HG03558 (cell line): ENCODE measurements around the gene GNL1.
A peak's percentile ranks its signal among the peaks of the same experiment; 100 is the strongest.
"Not testable (repeated sequence)": the region's sequence is repeated elsewhere in the genome, so short reads cannot be mapped to it uniquely, and the experiment has no call there.

Source experiments
- ATAC-seq: cut with Tn5 transposase; IDR thresholded peaks from one replicate; pipeline ENCODE4 v1.9.1; 2021; ENCODE audit warnings: moderate number of reproducible peaks; ENCODE audit not compliant: unreplicated experiment; ENCODE audit errors: extremely low read depth

GNL1 gene

DNA sequence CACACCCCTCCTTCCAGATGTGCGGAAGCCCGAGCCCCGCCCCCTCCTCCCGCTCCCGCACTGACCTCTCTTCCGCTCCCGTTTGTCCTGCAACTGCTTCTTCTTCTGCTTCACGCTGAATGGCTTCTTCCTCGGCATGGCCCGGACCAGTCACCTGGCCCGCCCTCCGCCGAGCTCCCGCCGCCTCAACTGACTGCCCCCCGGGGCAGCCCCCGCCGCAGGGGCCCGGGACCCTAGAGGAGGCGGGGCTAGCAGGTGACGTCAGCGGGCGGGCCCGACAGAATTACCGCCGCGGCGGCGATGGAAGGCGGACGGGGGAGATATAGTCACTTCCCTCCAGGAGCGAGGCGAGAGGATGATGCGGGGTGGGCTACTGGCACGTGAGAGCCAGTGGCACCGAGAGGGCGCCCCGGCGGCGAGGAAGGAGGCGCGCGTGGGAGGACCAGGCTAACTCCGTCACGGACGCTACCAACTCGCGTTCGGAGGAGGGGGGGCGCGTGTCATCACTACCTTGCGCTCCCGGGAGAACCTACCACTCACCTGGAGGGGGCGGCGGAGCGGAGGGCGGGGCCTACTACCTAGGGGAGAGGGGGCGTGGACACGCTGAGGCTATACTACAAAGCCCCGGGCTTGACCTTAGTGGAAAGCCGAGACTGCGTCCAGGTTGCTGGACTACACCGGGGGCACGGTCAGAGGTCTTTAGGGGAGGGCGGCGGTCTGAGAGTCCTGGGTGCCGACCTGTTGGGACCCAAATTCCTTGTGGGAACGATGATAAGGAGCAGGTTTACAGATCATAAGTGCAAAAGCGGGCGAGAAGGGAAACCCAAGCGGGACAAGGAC lies at the start of gene GNL1:
Gene GNL1 (minus strand): TSS at position 424 of the 840 bp plus-strand sequence. CDS start 286 bp downstream, at position 138.
- peak; percentile 29 for ATAC-seq

DNA sequence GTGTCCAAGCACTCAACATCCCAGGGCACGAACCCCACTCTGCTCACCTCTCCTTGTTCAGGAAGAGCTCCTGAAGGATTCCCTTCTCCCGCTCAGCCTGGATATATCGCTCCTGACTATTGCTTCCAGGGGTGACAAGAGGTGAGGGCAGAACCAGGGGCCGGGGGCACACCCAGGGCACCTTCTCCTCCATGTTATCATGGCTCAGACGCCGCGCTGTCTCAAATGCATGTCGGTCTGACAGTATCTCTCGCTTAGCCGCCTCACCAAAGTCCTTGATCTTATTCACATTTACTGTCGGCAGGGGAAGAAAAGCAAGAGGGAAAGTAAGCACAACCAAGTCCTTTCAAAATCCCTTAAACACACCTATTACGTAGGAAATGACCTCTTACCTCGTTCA lies 47.7 kb upstream of the GNL1 start:
- no peak for ATAC-seq

GRCh38 chr6:30601815-30602641 lies 45.7 kb upstream of the GNL1 start:
- ATAC-seq = no peak

DNA sequence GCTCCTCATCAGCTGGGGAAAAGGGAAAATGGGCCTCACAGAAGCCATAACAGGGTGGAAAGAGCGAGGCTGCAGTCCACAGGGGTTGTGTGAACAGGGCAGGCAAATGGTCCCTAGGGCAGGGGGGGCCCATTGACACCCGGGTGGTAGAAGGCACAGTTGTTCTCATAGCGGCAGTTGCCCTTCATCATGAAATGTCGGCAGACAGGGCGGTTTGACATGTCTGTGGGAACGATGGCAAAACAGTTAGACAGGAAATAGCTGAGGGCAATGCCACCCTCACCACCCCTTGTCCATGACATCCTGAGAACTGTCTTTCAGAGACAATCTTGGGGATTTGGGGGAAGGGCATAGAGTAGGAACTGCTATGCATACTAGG lies 45.1 kb upstream of the GNL1 start:
- no peak for ATAC-seq

GRCh38 chr6:30600451-30600961 lies 44.2 kb upstream of the GNL1 start:
- ATAC-seq = no peak

- no peak for ATAC-seq
These were observed 43.5 kb upstream of the GNL1 start for GRCh38 chr6:30599625-30600324.

DNA sequence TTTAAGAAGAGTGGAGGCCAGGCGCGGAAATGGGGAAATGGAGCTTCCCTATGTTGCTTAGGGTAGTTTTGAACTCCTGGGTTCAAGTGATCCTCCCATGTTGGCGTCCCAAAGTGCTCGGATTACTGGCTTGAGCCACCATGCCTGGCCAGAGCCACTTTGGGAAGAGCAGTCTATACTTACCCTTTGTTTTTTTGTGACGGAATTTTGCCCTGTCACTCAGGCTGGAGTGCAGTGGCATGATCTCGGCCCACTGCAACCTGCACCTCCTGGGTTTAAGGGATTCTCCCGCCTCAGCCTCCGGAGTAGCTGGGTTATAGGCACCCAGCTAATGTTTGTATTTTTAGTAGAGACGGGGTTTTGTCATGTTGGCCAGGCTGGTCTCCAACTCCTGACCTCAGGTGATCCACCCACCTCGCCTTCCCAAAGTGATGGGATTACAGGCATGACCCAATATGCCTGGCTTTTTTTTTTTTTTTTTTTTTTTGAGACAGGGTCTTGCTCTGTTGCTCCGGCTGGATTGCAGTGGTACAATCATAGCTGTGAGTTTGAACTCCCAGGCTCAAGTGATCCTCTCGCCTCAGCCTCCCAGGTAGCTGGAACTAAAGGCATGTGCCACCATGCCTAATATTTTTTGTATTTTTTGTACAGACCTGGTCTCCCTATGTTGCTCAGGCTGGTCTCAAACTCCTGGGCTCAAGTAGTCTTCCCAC lies 42.8 kb upstream of the GNL1 start:
- ATAC-seq = no peak

DNA sequence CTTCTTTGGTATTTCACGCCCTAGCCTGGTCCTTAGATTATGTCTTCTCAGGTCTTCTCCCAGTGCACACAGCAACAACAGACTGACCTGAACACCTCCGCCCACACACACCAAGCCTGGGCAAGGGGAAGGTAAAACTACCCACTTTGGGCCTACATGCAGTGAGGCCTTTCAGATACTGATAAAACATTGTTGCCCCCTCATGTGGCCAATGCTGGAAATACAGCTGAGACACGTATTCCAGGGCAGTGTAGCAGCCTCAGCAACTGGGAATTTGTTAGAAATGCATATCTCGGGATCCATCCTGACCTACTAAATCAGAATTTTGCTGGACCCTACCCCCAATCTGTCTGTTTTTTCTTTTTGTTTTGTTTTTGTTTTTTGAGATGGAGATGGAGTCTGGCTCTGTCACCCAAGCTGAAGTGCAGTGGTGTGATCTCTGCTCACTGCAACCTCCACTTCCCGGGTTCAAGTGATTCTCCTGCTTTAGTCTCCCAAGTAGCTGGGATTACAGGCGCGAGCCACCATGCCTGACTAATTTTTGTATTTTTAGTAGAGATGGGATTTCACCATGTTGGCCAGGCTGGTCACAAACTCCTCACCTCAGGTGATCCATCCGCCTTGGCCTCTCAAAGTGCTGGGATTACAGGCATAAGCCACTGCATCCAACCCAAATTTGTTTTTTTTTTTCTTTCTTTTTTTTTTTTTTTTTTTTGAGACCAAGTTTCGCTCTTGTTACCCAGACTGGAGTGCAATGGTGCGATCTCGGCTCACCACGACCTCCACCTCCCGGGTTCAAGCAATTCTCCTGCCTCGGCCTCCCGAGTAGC lies 41.2 kb upstream of the GNL1 start:
- ATAC-seq = not testable (repeated sequence)

- no peak for ATAC-seq
These were observed 36.0 kb upstream of the GNL1 start for GRCh38 chr6:30592287-30592686.

GRCh38 chr6:30591008-30591407 lies 34.7 kb upstream of the GNL1 start:
- ATAC-seq = no peak

- ATAC-seq = no peak
These were observed 34.2 kb upstream of the GNL1 start for GRCh38 chr6:30590509-30590908.

DNA sequence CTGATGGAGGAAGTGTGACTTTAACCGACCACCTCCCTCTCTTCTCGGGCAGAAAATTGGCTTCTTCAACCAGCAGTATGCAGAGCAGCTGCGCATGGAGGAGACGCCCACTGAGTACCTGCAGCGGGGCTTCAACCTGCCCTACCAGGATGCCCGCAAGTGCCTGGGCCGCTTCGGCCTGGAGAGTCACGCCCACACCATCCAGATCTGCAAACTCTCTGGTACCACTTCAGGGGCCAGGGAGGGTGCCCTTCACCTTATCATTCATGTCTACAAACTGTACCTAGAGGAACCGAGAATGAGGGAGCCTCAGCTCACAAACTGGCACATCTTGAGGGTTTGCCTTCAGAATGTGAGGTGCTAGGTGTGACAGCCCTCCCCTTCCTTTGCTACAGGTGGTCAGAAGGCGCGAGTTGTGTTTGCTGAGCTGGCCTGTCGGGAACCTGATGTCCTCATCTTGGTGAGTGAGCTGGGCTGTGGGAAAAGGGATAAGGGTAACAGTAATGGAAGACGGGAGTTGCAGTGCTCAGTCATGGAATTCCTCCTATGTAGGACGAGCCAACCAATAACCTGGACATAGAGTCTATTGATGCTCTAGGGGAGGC lies 33.6 kb upstream of the GNL1 start:
- ATAC-seq = no peak

GRCh38 chr6:30583921-30584320 lies 27.6 kb upstream of the GNL1 start:
- no peak for ATAC-seq

DNA sequence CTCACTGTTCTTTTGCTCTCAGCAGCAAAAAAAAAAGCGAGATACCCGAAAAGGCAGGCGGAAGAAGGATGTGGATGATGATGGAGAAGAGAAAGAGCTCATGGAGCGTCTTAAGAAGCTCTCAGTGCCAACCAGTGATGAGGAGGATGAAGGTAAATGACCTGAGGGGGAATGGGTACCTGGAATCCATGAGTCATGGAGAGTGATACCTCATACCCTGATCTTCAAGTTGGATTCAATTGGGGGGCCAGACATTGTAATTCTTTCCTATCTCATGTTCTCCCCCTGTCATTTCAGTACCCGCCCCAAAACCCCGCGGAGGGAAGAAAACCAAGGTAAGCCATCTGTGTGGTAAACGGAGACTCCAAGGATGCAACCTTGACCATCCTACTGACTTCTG lies 21.8 kb upstream of the GNL1 start:
- ATAC-seq = no peak

DNA sequence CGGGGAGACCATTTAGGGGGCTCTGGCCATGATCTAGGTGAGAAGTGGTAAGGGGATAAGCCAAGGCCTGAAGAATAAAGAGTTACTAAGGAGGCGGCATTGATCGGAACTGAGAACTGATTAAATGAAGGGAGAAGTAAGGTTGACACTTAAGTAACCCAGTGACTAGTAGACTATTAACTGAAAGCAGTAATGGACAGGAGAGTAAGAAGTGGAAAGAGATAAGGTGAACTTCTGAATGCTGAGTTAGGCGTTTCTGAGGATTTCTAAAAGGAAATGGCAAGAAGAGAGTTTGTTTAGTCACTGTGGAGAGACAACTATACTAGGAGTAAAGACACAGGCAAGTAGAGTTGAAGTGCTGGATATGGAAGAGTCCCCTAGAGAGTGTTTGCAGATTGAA lies 16.8 kb upstream of the GNL1 start:
- ATAC-seq = no peak

- ATAC-seq = no peak
These were observed 15.9 kb upstream of the GNL1 start for GRCh38 chr6:30572148-30572547.

GRCh38 chr6:30571762-30572082 lies 15.4 kb upstream of the GNL1 start:
- ATAC-seq = no peak

GRCh38 chr6:30571075-30571761 lies 14.9 kb upstream of the GNL1 start, which contains the start of gene ABCF1:
ABCF1 (plus strand) TSS chr6:30571442; CDS start chr6:30571488, 46 bp downstream.
- ATAC-seq = peak; percentile 85
